Fibroblast of villous mesenchyme (primary cell): ENCODE results near the gene NUP210L. TPM values are rescaled to one million over a fixed set of nuclear protein-coding genes. Genes with fewer than 3 reads are reported as not detected.
A peak's percentile ranks its signal among the peaks of the same experiment; 100 is the strongest.
"Not testable (repeated sequence)": the region's sequence is repeated elsewhere in the genome, so short reads cannot be mapped to it uniquely, and the experiment has no call there.

Experiments used
- DNase-seq: peaks from one replicate; pipeline ENCODE4 v3.0.0-alpha.2; 2010; ENCODE audit warnings: low read depth
- H3K4me3 ChIP-seq: 2 replicates; pipeline ENCODE4 v1.5.1; 2011; ENCODE audit warnings: low read depth, mild to moderate bottlenecking, low read length
- CTCF ChIP-seq: IDR thresholded peaks from 2 replicates; pipeline ENCODE4 v1.5.1; 2012; ENCODE audit warnings: low read depth, mild to moderate bottlenecking, low read length; ENCODE audit not compliant: insufficient read depth
- total RNA-seq: library from RNA; depleted of rRNA; stranded (reverse); fragments of >200 nt; gene quantifications from 2 replicates; pipeline ENCODE4 v1.2.3, GENCODE V29; 2012

The NUP210L gene
- total RNA-seq, 1 donor = under 0.01 TPM

- DNase-seq = no peak
- TF ChIP-seq CTCF = no peak
- H3K4me3 ChIP-seq = no peak overlapping the region
Measured at GRCh38 chr1:154019940-154020339, 134.9 kb downstream of the NUP210L start.

GRCh38 chr1:154019269-154019668 lies 135.6 kb downstream of the NUP210L start:
- TF ChIP-seq CTCF = no peak
- no peak for DNase-seq
- H3K4me3 ChIP-seq = no peak overlapping the region

- no peak overlapping the region for H3K4me3 ChIP-seq
- TF ChIP-seq CTCF = no peak
- peak; percentile 76 for DNase-seq
Measured at GRCh38 chr1:154014154-154014907, 140.5 kb downstream of the NUP210L start.

GRCh38 chr1:154012543-154012942 lies 142.3 kb downstream of the NUP210L start:
- not testable (repeated sequence) for H3K4me3 ChIP-seq, DNase-seq

- no peak for TF ChIP-seq CTCF
- DNase-seq = no peak
- H3K4me3 ChIP-seq = no peak overlapping the region
Measured at GRCh38 chr1:154012129-154012528, 142.7 kb downstream of the NUP210L start.

GRCh38 chr1:154006136-154006535 lies 148.7 kb downstream of the NUP210L start:
- no peak for TF ChIP-seq CTCF
- DNase-seq = peak; percentile 48
- H3K4me3 ChIP-seq = no peak overlapping the region

- no peak overlapping the region for H3K4me3 ChIP-seq
- DNase-seq = no peak
- no peak for TF ChIP-seq CTCF
Measured at GRCh38 chr1:154000420-154000819, 154.5 kb downstream of the NUP210L start.

GRCh38 chr1:153996882-153997281 lies 158.0 kb downstream of the NUP210L start:
- not testable (repeated sequence) for H3K4me3 ChIP-seq, DNase-seq
